Activated T-cell treated with anti-CD3 and anti-CD28 coated beads, Interleukin-2, amount 50 U/mL, for 72 hours (primary cell): ENCODE results near the gene DGUOK. TPM values are rescaled to one million over a fixed set of nuclear protein-coding genes. Genes with fewer than 3 reads are reported as not detected.

Experiments
- ATAC-seq, 2 donors: fragments of 150-1000 bp; cut with Tn5 transposase; replicated peaks in 1 of 2; 2 replicates each; pipeline ENCODE4 v1.10.0; 2021; ENCODE audit warnings: moderate library complexity in 2 of 2, mild to moderate bottlenecking in 1 of 2
- DNase-seq, 2 donors: peaks; one replicate each; pipeline ENCODE4 v3.0.0; 2021 to 2022; ENCODE audit warnings: mixed read lengths in 1 of 2
- H3K27ac Mint-ChIP-seq: one replicate; pipeline ENCODE4 v1.8.0; 2022; ENCODE audit warnings: mild to moderate bottlenecking, moderate library complexity, mixed read lengths
- H3K27me3 Mint-ChIP-seq: one replicate; pipeline ENCODE4 v1.8.0; 2022; ENCODE audit warnings: low read depth, mixed read lengths
- H3K36me3 Mint-ChIP-seq, 2 donors: one replicate each; pipeline ENCODE4 v1.8.0; 2022; ENCODE audit warnings: mixed read lengths in 2 of 2, mild to moderate bottlenecking in 1 of 2; ENCODE audit not compliant: insufficient read depth in 2 of 2
- H3K4me1 Mint-ChIP-seq: one replicate; pipeline ENCODE4 v1.8.0; 2022; ENCODE audit warnings: low read depth, mixed read lengths
- H3K4me3 Mint-ChIP-seq, 2 donors: one replicate each; pipeline ENCODE4 v1.8.0; 2022; ENCODE audit warnings: mild to moderate bottlenecking in 2 of 2, mixed read lengths in 2 of 2, moderate library complexity in 2 of 2
- H3K9me3 Mint-ChIP-seq, 2 donors: one replicate each; pipeline ENCODE4 v1.8.0; 2022; ENCODE audit warnings: mixed read lengths in 2 of 2
- total RNA-seq, 2 donors: library from RNA; stranded (reverse); gene quantifications; one replicate each; pipeline ENCODE4 v1.2.3, GENCODE V29; 2022

The DGUOK gene
- total RNA-seq, 2 donors from 2014 or later, result 110 to 119 TPM

DNA sequence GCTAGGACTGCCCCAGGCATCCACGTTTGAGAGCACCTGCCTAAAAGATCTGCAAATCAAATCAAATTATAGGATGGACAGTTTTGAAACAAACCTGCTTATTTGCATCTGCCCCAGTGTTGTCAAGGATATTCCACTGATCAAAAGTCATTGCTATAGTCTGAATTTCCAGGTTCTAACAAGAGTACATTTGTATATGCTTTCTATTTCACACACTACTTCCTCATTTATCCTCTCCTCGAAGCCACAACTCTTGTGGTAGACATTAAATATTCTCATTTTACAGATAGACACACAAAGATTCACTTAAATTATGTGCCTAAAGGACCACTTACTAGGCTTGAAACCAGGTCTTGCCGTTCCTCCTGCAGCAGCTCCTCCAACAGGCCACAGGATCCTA lies 46.2 kb downstream of the DGUOK start:
- Mint-ChIP-seq H3K4me1 (peaks cover 76% of the 10 kb centered on the region), H3K27ac (no peak overlapping the region), H3K27me3 (no peaks in the 10 kb centered on the region), H3K36me3 (no peaks in the 10 kb centered on the region), H3K4me3 (no peak overlapping the region), H3K9me3 (no peaks in the 10 kb centered on the region)
- no peak for DNase-seq
- ATAC-seq, result no peak

DNA sequence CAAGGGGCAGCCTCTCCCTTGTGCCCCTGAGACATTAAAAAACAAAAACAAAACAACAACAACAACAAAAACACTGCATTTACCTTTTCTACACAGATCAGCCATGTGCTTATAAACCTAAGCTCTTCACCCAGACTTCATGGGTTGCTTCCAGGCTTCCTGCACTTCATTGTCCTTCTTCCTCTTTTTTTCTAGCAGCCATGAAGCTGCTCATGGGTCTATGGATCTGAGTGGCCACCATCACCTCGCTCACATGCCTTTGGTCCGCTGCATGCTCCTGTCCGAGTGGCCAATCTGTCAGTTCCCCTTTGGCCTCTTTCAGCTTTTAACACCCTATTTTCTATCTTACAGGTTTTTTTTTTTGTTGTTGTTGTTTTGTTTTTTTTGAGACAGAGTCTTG lies 49.1 kb downstream of the DGUOK start:
- ATAC-seq (no peak), DNase-seq (no peak)
- no peaks in the 10 kb centered on the region for H3K27me3 Mint-ChIP-seq
- H3K36me3 Mint-ChIP-seq, result no peaks in the 10 kb centered on the region
- no peak overlapping the region for H3K27ac Mint-ChIP-seq
- no peaks in the 10 kb centered on the region for H3K9me3 Mint-ChIP-seq
- H3K4me3 Mint-ChIP-seq, result no peak overlapping the region
- peaks cover 77% of the 10 kb centered on the region for H3K4me1 Mint-ChIP-seq

DNA sequence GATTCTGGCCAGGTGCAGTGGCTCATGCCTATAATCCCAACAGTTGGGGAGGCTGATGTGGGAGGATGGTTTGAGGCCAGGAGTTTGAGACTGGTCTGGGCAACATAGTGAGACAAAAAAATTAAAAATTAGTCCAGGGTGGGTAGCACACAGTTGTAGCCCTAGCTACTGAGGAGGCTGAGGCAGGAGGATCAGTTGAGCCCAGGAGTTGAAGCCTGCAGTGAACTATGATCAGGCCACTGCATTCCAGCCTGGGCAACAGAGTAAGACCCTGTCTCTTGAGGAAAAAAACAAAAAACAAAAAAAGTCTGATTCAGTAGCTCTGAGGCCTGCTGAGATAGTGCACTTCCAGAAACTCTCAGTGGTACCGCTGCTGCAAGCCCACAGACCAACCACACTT lies 50.1 kb downstream of the DGUOK start:
- no peak overlapping the region for H3K27ac Mint-ChIP-seq
- no peak for DNase-seq
- ATAC-seq, result no peak
- H3K9me3 Mint-ChIP-seq, result no peaks in the 10 kb centered on the region
- no peaks in the 10 kb centered on the region for H3K27me3 Mint-ChIP-seq
- H3K4me1 Mint-ChIP-seq, result peaks cover 77% of the 10 kb centered on the region
- H3K36me3 Mint-ChIP-seq, result no peaks in the 10 kb centered on the region
- peak overlapping the region in 1 of 2 donors; percentile 13 for H3K4me3 Mint-ChIP-seq

DNA sequence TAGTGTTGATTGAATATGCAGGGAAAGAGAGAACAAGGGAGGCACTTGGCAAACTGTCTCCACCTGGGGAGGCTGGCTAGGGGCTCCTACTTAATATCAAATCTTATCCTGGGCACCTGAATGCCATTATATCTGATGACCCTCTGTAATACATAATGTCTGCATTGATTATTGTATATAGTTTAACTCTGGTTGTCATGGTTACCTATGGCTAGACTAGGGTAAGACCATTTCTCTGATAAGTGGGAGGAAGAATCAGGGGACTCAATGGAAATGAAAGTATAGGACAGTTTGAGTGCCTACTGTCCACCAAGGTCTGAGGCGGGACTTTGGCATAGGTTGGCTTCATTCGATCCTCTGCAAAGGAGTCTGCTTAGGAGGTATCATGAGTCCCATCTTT lies 50.8 kb downstream of the DGUOK start:
- Mint-ChIP-seq H3K9me3 (no peaks in the 10 kb centered on the region), H3K4me1 (peaks cover 77% of the 10 kb centered on the region), H3K36me3 (no peaks in the 10 kb centered on the region), H3K4me3 (peak overlapping the region; percentile 9 to 54), H3K27me3 (no peaks in the 10 kb centered on the region), H3K27ac (no peak overlapping the region)
- no peak for DNase-seq
- ATAC-seq, result no peak

DNA sequence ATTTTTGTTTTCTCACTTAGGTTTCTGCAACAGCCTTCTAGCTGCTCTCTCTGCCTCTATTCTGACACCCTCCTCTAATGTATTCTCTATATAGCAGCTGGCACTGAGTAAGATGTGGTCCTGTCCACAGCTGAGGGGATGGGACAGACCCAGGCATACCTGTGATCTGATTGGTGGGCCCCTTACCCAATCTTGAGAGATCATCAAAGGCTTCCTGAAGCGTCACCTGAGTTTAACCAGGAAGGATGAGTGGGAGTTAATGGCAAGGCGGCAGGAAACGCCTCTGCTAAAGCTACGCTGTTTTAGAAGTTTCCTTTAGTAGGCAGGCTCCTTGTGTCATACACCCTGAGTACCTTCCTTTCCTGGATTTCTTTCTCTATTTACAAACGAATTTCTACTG lies 52.3 kb downstream of the DGUOK start:
- ATAC-seq (peak; percentile 92 to 95), DNase-seq (peak; percentile 69 to 78)
- H3K27me3 Mint-ChIP-seq, result no peaks in the 10 kb centered on the region
- H3K36me3 Mint-ChIP-seq, result no peaks in the 10 kb centered on the region
- H3K27ac Mint-ChIP-seq, result peak overlapping the region; percentile 66
- no peaks in the 10 kb centered on the region for H3K9me3 Mint-ChIP-seq
- peak overlapping the region; percentile 71 to 80 for H3K4me3 Mint-ChIP-seq
- H3K4me1 Mint-ChIP-seq, result peaks cover 85% of the 10 kb centered on the region

DNA sequence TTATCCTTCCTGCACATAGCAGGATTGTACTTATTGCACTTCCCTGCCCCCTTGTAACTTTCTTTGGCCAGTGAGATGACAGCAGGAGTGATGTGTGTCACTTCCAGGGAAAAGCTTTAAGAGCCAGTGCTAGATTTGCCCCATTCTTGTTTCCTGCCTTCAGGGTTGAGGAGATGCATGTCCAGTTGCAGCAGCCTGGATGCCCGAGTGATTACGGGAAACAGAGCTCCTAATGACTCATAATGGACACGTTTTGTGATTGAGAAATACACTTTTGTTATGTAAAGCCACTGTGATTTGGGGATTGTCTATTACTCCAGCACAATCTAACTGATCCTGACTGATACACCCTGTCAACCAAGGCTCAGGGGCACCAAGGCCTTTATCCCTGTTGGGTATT lies 53.0 kb downstream of the DGUOK start:
- H3K4me1 Mint-ChIP-seq, result peaks cover 85% of the 10 kb centered on the region
- H3K9me3 Mint-ChIP-seq, result no peaks in the 10 kb centered on the region
- H3K27ac Mint-ChIP-seq, result peak overlapping the region; percentile 66
- H3K36me3 Mint-ChIP-seq, result no peaks in the 10 kb centered on the region
- H3K4me3 Mint-ChIP-seq, result peak overlapping the region; percentile 71 to 80
- DNase-seq (no peak), ATAC-seq (peak in 1 of 2 donors; percentile 8)
- no peaks in the 10 kb centered on the region for H3K27me3 Mint-ChIP-seq

DNA sequence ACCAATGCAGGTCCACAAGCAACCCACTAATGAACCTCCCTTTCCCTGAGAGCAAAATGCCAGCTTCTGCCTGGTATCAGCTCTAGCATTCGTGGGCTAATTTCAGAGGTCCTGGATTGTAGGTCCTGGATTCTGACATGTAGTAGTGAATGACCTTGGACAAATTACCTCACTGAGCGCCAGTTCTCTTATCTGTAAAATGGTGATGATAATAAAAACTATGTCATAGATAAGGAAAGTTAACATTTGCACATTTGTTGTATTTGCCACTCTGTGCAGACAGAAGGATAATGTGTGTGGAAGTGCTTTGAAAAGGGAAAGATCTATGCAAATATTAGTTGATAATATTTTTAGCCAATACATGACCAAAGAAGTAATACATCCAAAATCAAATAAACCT lies 53.9 kb downstream of the DGUOK start:
- Mint-ChIP-seq H3K4me3 (peak overlapping the region; percentile 71 to 80), H3K4me1 (peaks cover 82% of the 10 kb centered on the region), H3K27ac (no peak overlapping the region), H3K36me3 (no peaks in the 10 kb centered on the region), H3K27me3 (no peaks in the 10 kb centered on the region), H3K9me3 (no peaks in the 10 kb centered on the region)
- ATAC-seq (no peak), DNase-seq (no peak)

DNA sequence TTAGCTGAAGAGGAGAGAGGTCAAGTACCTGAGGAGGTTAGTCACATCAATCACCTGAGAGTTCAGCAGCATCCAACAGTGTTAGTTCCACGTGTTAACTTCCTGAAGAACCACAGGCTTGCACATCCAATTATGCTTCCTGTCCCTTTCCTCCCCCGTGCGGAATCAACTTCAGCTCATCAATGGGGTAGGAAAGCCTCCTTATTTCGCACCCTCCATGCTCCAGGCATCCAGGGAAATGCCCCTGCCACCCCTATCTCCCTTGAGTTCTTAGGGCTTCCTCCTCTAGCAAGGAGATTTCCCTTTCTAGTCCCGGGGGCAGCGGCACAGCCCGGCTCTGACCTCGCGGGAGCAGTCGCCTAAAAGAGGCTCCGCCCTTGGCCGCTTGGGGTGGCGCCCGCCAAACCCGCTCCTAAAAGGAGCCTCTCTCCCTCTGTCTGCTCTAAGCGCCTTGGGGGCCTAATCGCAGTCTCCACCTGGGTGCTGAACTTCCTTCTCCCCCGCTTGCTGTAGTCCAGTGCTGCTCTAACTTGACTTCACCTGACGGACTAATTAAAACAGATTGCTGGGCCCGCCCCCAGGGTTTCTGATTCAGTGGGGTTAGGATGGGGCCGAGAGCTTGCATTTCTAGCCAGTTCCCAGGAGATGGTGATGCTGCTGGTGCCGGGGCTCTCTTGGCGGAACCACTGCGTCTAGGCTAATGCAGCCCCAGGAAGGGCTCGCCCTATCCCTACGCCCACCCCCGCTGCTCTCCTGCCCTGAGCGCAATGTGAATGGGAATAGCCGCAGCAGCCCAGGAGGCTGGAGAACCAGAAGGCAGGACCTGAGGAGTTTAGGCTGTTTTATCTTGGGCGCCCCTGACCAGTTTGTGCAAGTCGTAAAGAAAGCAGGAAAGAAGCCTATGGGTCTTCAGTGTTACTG lies 54.7 kb downstream of the DGUOK start:
- ATAC-seq (no peak), DNase-seq (peak; percentile 50 to 60)
- Mint-ChIP-seq H3K27ac (no peak overlapping the region), H3K9me3 (no peaks in the 10 kb centered on the region), H3K27me3 (no peaks in the 10 kb centered on the region), H3K36me3 (no peaks in the 10 kb centered on the region), H3K4me1 (peaks cover 84% of the 10 kb centered on the region), H3K4me3 (peak overlapping the region; percentile 71 to 80)

DNA sequence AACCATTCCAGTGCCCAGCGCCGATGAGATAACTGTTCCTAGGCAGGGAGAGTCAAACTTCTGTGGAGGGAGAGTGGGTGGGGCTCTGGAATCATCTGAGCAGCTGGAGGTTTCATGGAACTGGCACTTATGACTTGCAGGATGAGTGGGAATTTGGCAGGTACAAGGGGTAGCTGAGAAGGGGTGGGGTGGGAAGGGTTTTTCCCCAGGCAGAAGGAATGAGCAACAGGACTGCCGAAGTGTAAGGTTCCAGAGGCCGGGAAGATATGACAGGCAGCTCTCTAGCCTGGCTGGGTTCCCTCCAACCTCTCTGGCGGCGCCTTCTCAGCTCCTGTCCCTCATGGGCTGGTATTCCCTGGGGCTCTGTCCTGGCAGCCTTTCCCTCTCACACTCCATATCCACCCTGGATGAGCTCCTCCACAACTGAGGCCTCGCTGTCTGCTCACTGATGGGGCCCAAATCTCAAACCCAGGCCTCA lies 55.5 kb downstream of the DGUOK start:
- no peak overlapping the region for H3K27ac Mint-ChIP-seq
- no peaks in the 10 kb centered on the region for H3K27me3 Mint-ChIP-seq
- H3K36me3 Mint-ChIP-seq, result peaks cover 0 to 5% of the 10 kb centered on the region in 2 donors
- H3K4me1 Mint-ChIP-seq, result peaks cover 84% of the 10 kb centered on the region
- peak overlapping the region; percentile 71 to 80 for H3K4me3 Mint-ChIP-seq
- ATAC-seq, result no peak
- H3K9me3 Mint-ChIP-seq, result no peaks in the 10 kb centered on the region
- no peak for DNase-seq

DNA sequence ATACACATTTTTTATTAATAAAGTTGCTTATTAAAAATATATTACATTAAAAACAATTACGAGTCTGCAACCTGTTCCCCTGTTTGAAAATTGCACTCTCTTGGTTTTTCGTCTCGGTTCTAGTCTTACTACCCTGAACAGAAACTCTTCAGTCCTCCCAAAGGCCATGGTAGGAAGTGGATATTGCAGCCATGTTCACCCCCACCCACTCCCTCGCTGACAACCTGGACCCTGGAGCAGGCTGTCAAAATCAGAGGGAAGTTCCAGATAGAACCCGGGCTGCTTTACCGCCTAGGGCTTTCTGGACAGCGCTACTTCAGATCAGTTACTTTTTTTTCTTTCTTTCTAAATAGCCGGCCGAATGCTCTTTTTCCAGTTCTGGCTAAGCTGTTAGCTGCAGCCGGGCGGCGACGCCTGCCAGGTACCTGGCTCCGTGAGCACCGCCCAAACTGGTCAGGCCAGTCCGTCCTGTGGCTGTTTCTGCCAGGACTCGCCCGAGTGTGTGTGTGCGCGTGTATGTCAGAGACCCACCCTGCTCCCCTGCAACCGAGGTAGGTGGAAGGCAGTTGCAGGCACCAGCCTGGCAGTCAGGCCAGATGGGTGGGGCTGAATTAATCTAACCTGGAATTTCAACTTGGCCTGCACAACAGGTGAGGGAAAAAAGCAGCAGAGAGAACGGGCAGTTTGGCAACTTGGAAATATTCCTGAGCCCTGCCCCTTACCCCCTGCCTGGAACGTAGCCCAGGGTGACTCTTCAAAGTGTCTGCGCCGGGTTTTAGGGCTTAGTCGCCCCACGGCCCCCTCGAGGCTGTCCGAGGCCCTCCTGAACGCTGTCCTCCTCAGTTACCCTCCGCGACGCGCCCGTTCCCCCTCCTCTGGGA lies 56.9 kb downstream of the DGUOK start:
- Mint-ChIP-seq H3K9me3 (no peaks in the 10 kb centered on the region), H3K4me1 (peaks cover 81% of the 10 kb centered on the region), H3K36me3 (peaks cover 0 to 8% of the 10 kb centered on the region in 2 donors), H3K27me3 (no peaks in the 10 kb centered on the region), H3K4me3 (peak overlapping the region; percentile 87 to 89), H3K27ac (peak overlapping the region; percentile 76)
- ATAC-seq (no peak), DNase-seq (peak in 1 of 2 donors; percentile 6)

DNA sequence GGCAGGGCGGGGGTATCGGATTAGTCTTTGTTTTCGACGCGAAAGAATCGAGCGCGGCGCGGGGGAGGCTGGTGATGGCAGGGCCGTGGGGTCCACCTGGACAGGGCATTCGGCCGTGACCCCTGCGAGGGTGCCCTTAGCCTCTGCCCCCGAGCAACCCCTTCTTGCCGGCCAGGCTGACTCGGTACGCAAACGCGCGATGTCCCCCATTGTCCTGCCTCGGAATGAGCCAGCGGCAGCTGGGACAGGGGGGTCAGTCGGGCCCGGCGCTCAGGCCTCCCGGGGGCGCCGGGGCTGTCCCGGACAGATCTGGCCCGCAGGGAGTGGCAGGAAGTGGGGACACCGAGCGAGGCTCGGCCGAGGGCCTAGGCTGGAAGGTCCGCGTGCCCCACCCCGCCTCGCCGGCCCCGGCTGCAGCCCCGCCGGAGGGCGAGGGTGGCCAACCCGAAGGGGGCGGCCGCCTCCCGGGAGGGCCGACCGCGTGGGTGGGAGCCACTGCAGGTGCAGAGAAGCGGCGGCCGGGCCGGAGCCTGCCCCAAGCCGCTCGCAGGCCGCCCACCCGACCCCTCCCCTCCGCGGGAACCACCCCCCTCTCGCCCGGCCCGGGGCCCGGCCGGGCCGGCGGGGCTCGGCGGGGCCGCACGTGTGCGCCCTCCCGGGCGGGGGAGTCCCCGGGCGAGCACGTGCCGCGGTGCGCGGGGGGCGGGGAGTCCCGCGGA lies 57.7 kb downstream of the DGUOK start, which contains the start of gene TET3:
Gene TET3, plus strand, starts transcription at position 708 of the 719 bp plus-strand sequence. CDS start 1,494 bp downstream, outside the sequence.
- ATAC-seq, result peak; percentile 4 to 44
- Mint-ChIP-seq H3K4me3 (peak within 1 kb of the TSS; percentile 89), H3K27me3 (no peaks in the 10 kb centered on the region), H3K9me3 (no peaks in the 10 kb centered on the region), H3K27ac (peak within 1 kb of the TSS; percentile 76), H3K4me1 (peaks cover 81% of the 10 kb centered on the region), H3K36me3 (peaks cover under 1 to 10% of the 10 kb centered on the region in 2 donors)
- peak; percentile 50 to 72 for DNase-seq

DNA sequence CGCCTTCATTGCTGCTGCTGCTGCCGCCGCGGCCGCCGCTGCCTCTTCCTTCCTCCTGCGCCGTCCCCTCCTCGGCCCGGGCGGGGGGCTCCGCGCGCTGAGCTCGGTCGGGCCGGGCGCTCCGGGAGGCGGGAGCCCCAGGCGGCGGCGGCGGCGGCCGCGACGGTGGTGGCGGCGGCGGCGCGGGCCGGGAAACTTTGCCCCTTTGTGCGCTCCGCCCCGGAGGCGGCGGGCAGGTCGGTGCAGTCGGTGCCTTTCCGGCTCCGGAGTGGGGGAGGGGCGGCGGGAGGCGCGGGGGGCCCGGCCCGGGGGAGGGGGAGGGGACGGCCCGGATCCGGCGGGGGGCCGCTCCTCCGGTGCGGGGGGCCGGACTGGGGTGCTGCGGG lies 58.2 kb downstream of the DGUOK start:
- no peaks in the 10 kb centered on the region for H3K27me3 Mint-ChIP-seq
- peaks cover 81% of the 10 kb centered on the region for H3K4me1 Mint-ChIP-seq
- ATAC-seq (peak; percentile 27 to 41), DNase-seq (peak; percentile 72 to 77)
- H3K4me3 Mint-ChIP-seq, result no peak overlapping the region
- H3K27ac Mint-ChIP-seq, result no peak overlapping the region
- H3K9me3 Mint-ChIP-seq, result no peaks in the 10 kb centered on the region
- peaks cover 4 to 16% of the 10 kb centered on the region in 2 donors for H3K36me3 Mint-ChIP-seq
